AG04450 (cell line): ENCODE data around the gene GNPNAT1. TPM values are rescaled to one million over a fixed set of nuclear protein-coding genes. Genes with fewer than 3 reads are reported as not detected.

ENCODE experiments used
- CTCF ChIA-PET: fragments of 300-600, 350-600 bp; formaldehyde crosslinking; extraction: SDS; loops from one replicate; lab custom pipeline; 2022; ENCODE audit warnings: antibody characterized with exemption, inconsistent platforms; lab: Charles Lee
- POLR2A ChIA-PET: fragments of 350-600 bp; formaldehyde crosslinking; extraction: SDS; loops from one replicate; lab custom pipeline; 2021; ENCODE audit warnings: antibody characterized with exemption, inconsistent platforms; lab: Yijun Ruan, JAX
- DNase-seq: peaks from one replicate; pipeline ENCODE4 v3.0.0-alpha.2; 2011; ENCODE audit warnings: low read depth, low spot score
- H3K27ac ChIP-seq: one replicate; pipeline ENCODE4 v1.5.1; 2012; ENCODE audit warnings: low read depth, low read length, control low read depth
- H3K27me3 ChIP-seq: one replicate; pipeline ENCODE4 v1.6.0; 2012; ENCODE audit warnings: low read length; ENCODE audit not compliant: control insufficient read depth, insufficient read depth
- H3K4me3 ChIP-seq: 2 replicates; pipeline ENCODE4 v1.5.1; 2011; ENCODE audit warnings: mild to moderate bottlenecking, low read depth, low read length, control low read depth
- H3K9me3 ChIP-seq: 2 replicates; pipeline ENCODE4 v1.5.1; 2012; ENCODE audit warnings: low read length; ENCODE audit not compliant: control insufficient read depth, insufficient read depth
- CTCF ChIP-seq: IDR thresholded peaks from 2 replicates; pipeline ENCODE4 v1.5.1; 2011; ENCODE audit warnings: low read depth, low read length, control low read depth, inconsistent platforms
- polyA plus RNA-seq: library from polyadenylated mRNA; depleted of rRNA; stranded (reverse); fragments of >200 nt; gene quantifications from 2 replicates; pipeline ENCODE4 v1.2.3, GENCODE V29; 2011

GNPNAT1 gene
- polyA plus RNA-seq, 1 experiment = 47.2 TPM

GRCh38 chr14:52825085-52825484 is 33.7 kb upstream of the GNPNAT1 start:
- POLR2A ChIA-PET = interaction anchor here (0.6 kb wide), 2 partner anchors 10 to 124 kb away, joined by 4 to 5 read pairs; no protein-coding TSS in a partner anchor
- Histone ChIP-seq H3K27me3 (no peaks in the 10 kb centered on the region), H3K27ac (no peak overlapping the region), H3K4me3 (no peak overlapping the region), H3K9me3 (no peaks in the 10 kb centered on the region)
- DNase-seq = no peak
- CTCF ChIA-PET = interaction anchor here (0.7 to 4.4 kb wide), 6 partner anchors 25 to 1523 kb away, joined by 3 to 28 read pairs (median 6); no protein-coding TSS in a partner anchor
- no peak for TF ChIP-seq CTCF

- CTCF ChIA-PET = interaction anchor here (0.7 to 4.4 kb wide), 8 partner anchors 10 to 1524 kb away, joined by 3 to 28 read pairs (median 4); no protein-coding TSS in a partner anchor
- DNase-seq = no peak
- no peaks in the 10 kb centered on the region for H3K27me3 ChIP-seq
- H3K27ac ChIP-seq = no peak overlapping the region
- H3K9me3 ChIP-seq = no peaks in the 10 kb centered on the region
- POLR2A ChIA-PET = interaction anchor here (0.6 kb wide), 1 partner anchor 123 kb away, joined by 5 read pairs; no protein-coding TSS in a partner anchor
- no peak overlapping the region for H3K4me3 ChIP-seq
- TF ChIP-seq CTCF = no peak
These were observed 33.1 kb upstream of the GNPNAT1 start for GRCh38 chr14:52824462-52824861.

DNA sequence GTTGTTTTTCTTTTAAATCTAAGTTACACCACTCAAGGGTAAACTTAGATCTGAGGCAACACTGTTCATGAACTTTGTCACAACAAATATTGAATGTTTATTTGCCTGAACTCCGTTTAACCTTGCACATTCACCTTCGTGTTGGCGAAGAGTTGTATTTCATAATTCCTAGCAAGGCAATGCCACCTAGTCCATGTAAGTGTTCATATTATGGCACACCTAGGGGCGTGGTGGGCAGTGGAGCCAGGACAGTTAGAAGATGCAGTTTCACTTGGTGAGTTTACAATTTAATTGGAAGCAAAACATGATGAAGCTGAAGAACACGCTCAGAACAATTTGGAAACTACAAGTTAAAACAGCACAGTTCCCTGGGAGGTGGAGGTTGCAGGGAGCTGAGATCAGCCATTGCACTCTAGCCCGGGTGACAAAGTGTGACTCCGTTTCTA is 30.4 kb upstream of the GNPNAT1 start:
- H3K27me3 ChIP-seq = no peaks in the 10 kb centered on the region
- H3K27ac ChIP-seq = no peak overlapping the region
- no peak overlapping the region for H3K4me3 ChIP-seq
- CTCF ChIA-PET = interaction anchor here (1.0 to 4.4 kb wide), 3 partner anchors 139 to 232 kb away, joined by 3 to 15 read pairs (median 5); no protein-coding TSS in a partner anchor
- no peaks in the 10 kb centered on the region for H3K9me3 ChIP-seq
- no peak for DNase-seq
- POLR2A ChIA-PET = no interaction called here
- TF ChIP-seq CTCF = no peak

- TF ChIP-seq CTCF = no peak
- Histone ChIP-seq H3K27ac (no peak overlapping the region), H3K9me3 (no peaks in the 10 kb centered on the region), H3K27me3 (no peaks in the 10 kb centered on the region), H3K4me3 (no peak overlapping the region)
- ChIA-PET POLR2A (no interaction called here), CTCF (no interaction called here)
- DNase-seq = no peak
These were observed 16.7 kb upstream of the GNPNAT1 start for GRCh38 chr14:52808101-52808500.

GRCh38 chr14:52806115-52806514 is 14.7 kb upstream of the GNPNAT1 start:
- TF ChIP-seq CTCF = no peak
- ChIA-PET CTCF (no interaction called here), POLR2A (no interaction called here)
- Histone ChIP-seq H3K27me3 (no peaks in the 10 kb centered on the region), H3K9me3 (no peaks in the 10 kb centered on the region), H3K4me3 (no peak overlapping the region), H3K27ac (no peak overlapping the region)
- DNase-seq = no peak
